WTC11 (cell line): ENCODE results near the gene PTPRF.

Experiments
- AFF4 ChIP-seq: sonication (generic); formaldehyde crosslinking; IDR thresholded peaks from 2 replicates; pipeline ENCODE4 v1.8.1; 2023; ENCODE audit warnings: mild to moderate bottlenecking, missing genetic modification reagents, borderline replicate concordance
- ATF6 ChIP-seq: sonication (generic); formaldehyde crosslinking; IDR thresholded peaks from 2 replicates; pipeline ENCODE4 v1.8.1; 2023; ENCODE audit warnings: mild to moderate bottlenecking, missing genetic modification reagents
- CTCF ChIP-seq: fragments of 200-600 bp; IDR thresholded peaks from 2 replicates; pipeline ENCODE4 v1.8.0; 2022; ENCODE audit warnings: antibody characterized with exemption
- ELF4 ChIP-seq: sonication (generic); formaldehyde crosslinking; IDR thresholded peaks from 2 replicates; pipeline ENCODE4 v1.8.1; 2022; ENCODE audit warnings: low read depth, mild to moderate bottlenecking, moderate library complexity, missing genetic modification reagents
- ERG ChIP-seq: fragments of 250-450 bp; sonication (Bioruptor Pico); IDR thresholded peaks from 2 replicates; pipeline ENCODE4 v1.8.0; 2021; ENCODE audit warnings: mild to moderate bottlenecking
- HMGXB4 ChIP-seq: sonication (generic); formaldehyde crosslinking; IDR thresholded peaks from 2 replicates; pipeline ENCODE4 v1.8.1; 2023; ENCODE audit warnings: mild to moderate bottlenecking, moderate library complexity, missing genetic modification reagents
- SMAD3 ChIP-seq: sonication (generic); formaldehyde crosslinking; IDR thresholded peaks from 2 replicates; pipeline ENCODE4 v1.8.0; 2022; ENCODE audit warnings: missing genetic modification reagents, mild to moderate bottlenecking, borderline replicate concordance
- STAT6 ChIP-seq: sonication (generic); formaldehyde crosslinking; conservative IDR thresholded peaks from 2 replicates; pipeline ENCODE4 v1.8.1; 2023; ENCODE audit warnings: mild to moderate bottlenecking, low read depth, missing genetic modification reagents, moderate library complexity
- TEAD4 ChIP-seq: sonication (generic); formaldehyde crosslinking; IDR thresholded peaks from 2 replicates; pipeline ENCODE4 v1.8.0; 2022; ENCODE audit warnings: mild to moderate bottlenecking, missing genetic modification reagents
- ZBTB21 ChIP-seq: sonication (generic); formaldehyde crosslinking; IDR thresholded peaks from 2 replicates; pipeline ENCODE4 v1.8.1; 2023; ENCODE audit warnings: mild to moderate bottlenecking, missing genetic modification reagents, borderline replicate concordance
- ZNF425 ChIP-seq: fragments of 250-450 bp; sonication (Bioruptor Pico); conservative IDR thresholded peaks from 2 replicates; pipeline ENCODE4 v1.9.0; 2021; ENCODE audit warnings: mild to moderate bottlenecking

GRCh38 chr1:43591181-43591580 is 60.5 kb downstream of the PTPRF start:
- TF ChIP-seq CTCF (no peak), AFF4 (CRISPR knock-in tag) (no peak), ELF4 (no peak), SMAD3 (no peak), ATF6 (no peak), STAT6 (CRISPR knock-in tag) (no peak), TEAD4 (CRISPR knock-in tag) (no peak), HMGXB4 (CRISPR knock-in tag) (no peak), ERG (CRISPR knock-in tag) (no peak), ZNF425 (CRISPR knock-in tag) (no peak), ZBTB21 (no peak)
